Measurements from ENCODE around the gene TMEM91. TPM values are rescaled to one million over a fixed set of nuclear protein-coding genes. Genes with fewer than 3 reads are reported as not detected.

TMEM91 gene
- polyA plus RNA-seq, 1 donor (not counting 4 experiments of a cell fraction or from before 2014, with no cell fraction given), result 6.3 TPM

- peaks cover 2 to 23% of the 10 kb centered on the region in 2 experiments for H3K36me3 ChIP-seq (ENCODE audit: control insufficient read depth in 2 of 2, extremely low read depth in 1 of 2, insufficient read depth in 2 of 2, low read length in 2 of 2)
- no peak overlapping the region for H2AFZ ChIP-seq (ENCODE audit: control insufficient read depth, low read length)
- no peaks in the 10 kb centered on the region for H3K9me1 ChIP-seq (ENCODE audit: control insufficient read depth, extremely low read depth, insufficient read depth, low read length)
- no peak overlapping the region for H3K9ac ChIP-seq (ENCODE audit: control insufficient read depth, extremely low read depth, insufficient read depth, low read length)
- no peak for DNase-seq (ENCODE audit: low read depth, low spot score)
- H3K4me1 ChIP-seq (ENCODE audit: control insufficient read depth, extremely low read depth, insufficient read depth, low read length), result no peaks in the 10 kb centered on the region
- H4K20me1 ChIP-seq (ENCODE audit: control insufficient read depth, extremely low read depth, insufficient read depth, low read length), result peaks cover 2% of the 10 kb centered on the region
- no peak overlapping the region for H3K4me2 ChIP-seq (ENCODE audit: control insufficient read depth, extremely low read depth, insufficient read depth, low read depth, low read length)
- no peaks in the 10 kb centered on the region for H3K79me2 ChIP-seq (ENCODE audit: control insufficient read depth, insufficient read depth, low read length)
- FAIRE-seq, result no peak
- H3K9me3 ChIP-seq (ENCODE audit: control insufficient read depth, low read depth, low read length), result no peaks in the 10 kb centered on the region
- no peak overlapping the region for H3K27ac ChIP-seq (ENCODE audit: control insufficient read depth, insufficient read depth, low read length)
- dilution Hi-C loops (cut with MboI; ENCODE audit: extremely low pct_ligation_motif_present, low sequenced_read_pairs), result no loop called here
- H3K27me3 ChIP-seq (ENCODE audit: control insufficient read depth, extremely low read depth, insufficient read depth, low read length), result no peaks in the 10 kb centered on the region
- no peak overlapping the region for H3K4me3 ChIP-seq (ENCODE audit: control insufficient read depth in 2 of 3, extremely low read depth in 1 of 3, insufficient read depth in 2 of 3, low read depth in 1 of 3, low read length in 3 of 3)
- no peak for TF ChIP-seq EZH2 (IDR thresholded peaks at IDR 0.05; ENCODE audit: low read length)
- TF ChIP-seq, protein P1, sequence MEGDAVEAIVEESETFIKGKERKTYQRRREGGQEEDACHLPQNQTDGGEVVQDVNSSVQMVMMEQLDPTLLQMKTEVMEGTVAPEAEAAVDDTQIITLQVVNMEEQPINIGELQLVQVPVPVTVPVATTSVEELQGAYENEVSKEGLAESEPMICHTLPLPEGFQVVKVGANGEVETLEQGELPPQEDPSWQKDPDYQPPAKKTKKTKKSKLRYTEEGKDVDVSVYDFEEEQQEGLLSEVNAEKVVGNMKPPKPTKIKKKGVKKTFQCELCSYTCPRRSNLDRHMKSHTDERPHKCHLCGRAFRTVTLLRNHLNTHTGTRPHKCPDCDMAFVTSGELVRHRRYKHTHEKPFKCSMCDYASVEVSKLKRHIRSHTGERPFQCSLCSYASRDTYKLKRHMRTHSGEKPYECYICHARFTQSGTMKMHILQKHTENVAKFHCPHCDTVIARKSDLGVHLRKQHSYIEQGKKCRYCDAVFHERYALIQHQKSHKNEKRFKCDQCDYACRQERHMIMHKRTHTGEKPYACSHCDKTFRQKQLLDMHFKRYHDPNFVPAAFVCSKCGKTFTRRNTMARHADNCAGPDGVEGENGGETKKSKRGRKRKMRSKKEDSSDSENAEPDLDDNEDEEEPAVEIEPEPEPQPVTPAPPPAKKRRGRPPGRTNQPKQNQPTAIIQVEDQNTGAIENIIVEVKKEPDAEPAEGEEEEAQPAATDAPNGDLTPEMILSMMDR (optimal IDR thresholded peaks at IDR 0.05 in 1 of 3, IDR thresholded peaks at IDR 0.05 in 1 of 3, conservative IDR thresholded peaks at IDR 0.05 in 1 of 3; ENCODE audit: extremely low read depth in 1 of 3, insufficient read depth in 2 of 3, low read length in 3 of 3), result no peak
These were observed 40.9 kb upstream of the TMEM91 start for GRCh38 chr19:41335467-41335866.

DNA sequence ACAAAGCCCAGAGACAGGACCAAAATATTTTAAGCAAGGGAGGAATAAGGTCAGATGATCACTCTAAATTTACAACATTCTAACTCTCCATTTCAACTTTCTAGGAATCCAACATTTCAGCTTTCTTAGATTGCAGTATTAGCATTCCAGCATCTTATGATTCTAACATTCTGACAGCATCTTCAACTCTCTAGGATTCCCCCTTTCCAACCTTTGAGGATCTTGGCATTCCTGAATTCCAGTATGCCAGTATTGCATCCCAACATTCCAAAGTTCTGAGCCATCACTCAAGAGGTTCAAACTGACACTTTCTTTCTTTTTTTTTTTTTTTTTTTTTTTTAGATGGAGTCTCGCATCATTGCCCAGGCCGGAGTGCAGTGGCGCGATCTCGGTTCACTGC is 36.4 kb upstream of the TMEM91 start:
- no peaks in the 10 kb centered on the region for H4K20me1 ChIP-seq (ENCODE audit: control insufficient read depth, extremely low read depth, insufficient read depth, low read length)
- FAIRE-seq (no peak), DNase-seq (ENCODE audit: low read depth, low spot score) (no peak)
- dilution Hi-C loops (cut with MboI; ENCODE audit: extremely low pct_ligation_motif_present, low sequenced_read_pairs), result no loop called here
- no peak for TF ChIP-seq EZH2 (IDR thresholded peaks at IDR 0.05; ENCODE audit: low read length)
- TF ChIP-seq, protein P1 (optimal IDR thresholded peaks at IDR 0.05 in 1 of 3, IDR thresholded peaks at IDR 0.05 in 1 of 3, conservative IDR thresholded peaks at IDR 0.05 in 1 of 3; ENCODE audit: extremely low read depth in 1 of 3, insufficient read depth in 2 of 3, low read length in 3 of 3), result no peak
- no peak overlapping the region for H3K4me2 ChIP-seq (ENCODE audit: control insufficient read depth, extremely low read depth, insufficient read depth, low read depth, low read length)
- no peak overlapping the region for H3K4me3 ChIP-seq (ENCODE audit: control insufficient read depth in 2 of 3, extremely low read depth in 1 of 3, insufficient read depth in 2 of 3, low read depth in 1 of 3, low read length in 3 of 3)
- no peak overlapping the region for H3K9ac ChIP-seq (ENCODE audit: control insufficient read depth, extremely low read depth, insufficient read depth, low read length)
- no peaks in the 10 kb centered on the region for H3K9me3 ChIP-seq (ENCODE audit: control insufficient read depth, low read depth, low read length)
- H3K36me3 ChIP-seq (ENCODE audit: control insufficient read depth in 2 of 2, extremely low read depth in 1 of 2, insufficient read depth in 2 of 2, low read length in 2 of 2), result peaks cover 5 to 33% of the 10 kb centered on the region in 2 experiments
- H2AFZ ChIP-seq (ENCODE audit: control insufficient read depth, low read length), result no peak overlapping the region
- H3K9me1 ChIP-seq (ENCODE audit: control insufficient read depth, extremely low read depth, insufficient read depth, low read length), result no peaks in the 10 kb centered on the region
- H3K79me2 ChIP-seq (ENCODE audit: control insufficient read depth, insufficient read depth, low read length), result no peaks in the 10 kb centered on the region
- H3K27me3 ChIP-seq (ENCODE audit: control insufficient read depth, extremely low read depth, insufficient read depth, low read length), result no peaks in the 10 kb centered on the region
- H3K27ac ChIP-seq (ENCODE audit: control insufficient read depth, insufficient read depth, low read length), result no peak overlapping the region
- H3K4me1 ChIP-seq (ENCODE audit: control insufficient read depth, extremely low read depth, insufficient read depth, low read length), result no peaks in the 10 kb centered on the region

Measured in keratinocyte (primary cell).